22Rv1 (cell line): ENCODE results near the gene ASXL1.

Experiments
- H3K27ac ChIP-seq: fragments of 450-650 bp; 2 replicates; pipeline ENCODE4 v1.5.1; 2017
- CTCF ChIP-seq: fragments of 450-650 bp; IDR thresholded peaks from 2 replicates; pipeline ENCODE4 v1.5.1; 2017; ENCODE audit warnings: mild to moderate bottlenecking
- ZFX ChIP-seq: fragments of 450-650 bp; IDR thresholded peaks from 2 replicates; pipeline ENCODE4 v1.6.1; 2017; ENCODE audit warnings: antibody characterized with exemption, borderline replicate concordance

The ASXL1 gene

GRCh38 chr20:32449057-32449889 is 91.1 kb downstream of the ASXL1 start:
- H3K27ac ChIP-seq, result no peak overlapping the region
- no peak for TF ChIP-seq ZFX
- TF ChIP-seq CTCF, result no peak

GRCh38 chr20:32449890-32450401 is 91.8 kb downstream of the ASXL1 start:
- TF ChIP-seq ZFX (no peak), CTCF (no peak)
- H3K27ac ChIP-seq, result no peak overlapping the region

GRCh38 chr20:32450484-32451061 is 92.4 kb downstream of the ASXL1 start:
- no peak for TF ChIP-seq ZFX
- TF ChIP-seq CTCF, result no peak
- no peak overlapping the region for H3K27ac ChIP-seq

GRCh38 chr20:32451340-32451681 is 93.2 kb downstream of the ASXL1 start:
- no peak for TF ChIP-seq CTCF
- no peak for TF ChIP-seq ZFX
- no peak overlapping the region for H3K27ac ChIP-seq

- no peak overlapping the region for H3K27ac ChIP-seq
- TF ChIP-seq CTCF (0 out of 2 replicates have a peak, but pooled peaks have one; percentile 4), ZFX (no peak)
These were observed 93.7 kb downstream of the ASXL1 start for GRCh38 chr20:32451682-32452461.

GRCh38 chr20:32452776-32453466 is 94.8 kb downstream of the ASXL1 start:
- no peak overlapping the region for H3K27ac ChIP-seq
- TF ChIP-seq CTCF (no peak), ZFX (no peak)
